Fibroblast of upper back skin (primary cell): ENCODE results near the gene WNT9A.

Source experiments
- DNase-seq: peaks from one replicate; pipeline ENCODE4 v3.0.0-alpha.2; 2013

WNT9A gene

DNA sequence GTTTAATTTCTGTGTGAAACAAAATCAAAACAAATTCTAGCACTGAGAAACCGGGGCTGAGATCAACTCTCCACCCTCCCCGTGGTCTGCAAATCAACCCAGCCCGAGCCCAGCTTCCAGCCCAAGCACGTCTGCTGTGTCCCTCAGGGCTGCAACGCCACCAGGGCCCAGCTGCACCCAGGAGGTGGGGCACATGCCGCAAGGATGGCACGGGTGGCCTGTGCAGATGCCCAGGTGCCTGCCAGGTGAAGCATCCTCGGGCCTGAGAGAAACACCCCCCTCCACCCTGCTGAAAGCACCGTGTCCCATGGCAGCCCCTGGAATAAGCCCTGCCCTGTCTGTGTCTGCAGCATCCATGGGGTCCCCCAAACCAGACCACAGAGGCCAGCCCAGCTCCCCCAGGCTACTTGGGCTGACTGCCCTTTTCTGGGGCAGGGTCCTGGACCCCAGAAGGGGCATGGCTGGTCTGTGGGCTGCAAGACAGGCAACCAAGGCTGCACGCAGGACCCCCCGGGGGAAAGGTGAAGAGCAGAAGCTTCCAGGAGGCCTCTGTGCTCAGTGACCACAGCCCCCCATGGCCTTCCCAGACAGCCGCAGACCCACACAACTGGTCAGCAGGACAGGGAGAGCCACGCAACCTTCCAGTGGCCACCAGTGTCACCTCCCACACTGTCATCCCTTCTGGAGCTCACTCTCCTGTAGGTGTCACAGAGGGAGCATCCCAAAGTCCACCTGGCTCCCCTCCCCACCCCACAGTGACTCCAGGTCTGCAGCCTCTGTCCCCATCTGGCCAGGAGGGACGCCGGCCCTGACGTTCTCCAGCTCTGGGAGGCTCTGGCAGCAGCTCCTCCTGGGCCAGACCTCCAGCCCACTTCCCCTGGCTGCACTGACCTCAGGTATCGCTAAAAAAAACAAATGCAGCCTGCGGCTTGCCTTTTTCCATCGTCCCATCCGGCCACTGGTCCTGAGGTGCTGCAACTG is 7.7 kb downstream of the WNT9A start:
- no peak for DNase-seq

DNA sequence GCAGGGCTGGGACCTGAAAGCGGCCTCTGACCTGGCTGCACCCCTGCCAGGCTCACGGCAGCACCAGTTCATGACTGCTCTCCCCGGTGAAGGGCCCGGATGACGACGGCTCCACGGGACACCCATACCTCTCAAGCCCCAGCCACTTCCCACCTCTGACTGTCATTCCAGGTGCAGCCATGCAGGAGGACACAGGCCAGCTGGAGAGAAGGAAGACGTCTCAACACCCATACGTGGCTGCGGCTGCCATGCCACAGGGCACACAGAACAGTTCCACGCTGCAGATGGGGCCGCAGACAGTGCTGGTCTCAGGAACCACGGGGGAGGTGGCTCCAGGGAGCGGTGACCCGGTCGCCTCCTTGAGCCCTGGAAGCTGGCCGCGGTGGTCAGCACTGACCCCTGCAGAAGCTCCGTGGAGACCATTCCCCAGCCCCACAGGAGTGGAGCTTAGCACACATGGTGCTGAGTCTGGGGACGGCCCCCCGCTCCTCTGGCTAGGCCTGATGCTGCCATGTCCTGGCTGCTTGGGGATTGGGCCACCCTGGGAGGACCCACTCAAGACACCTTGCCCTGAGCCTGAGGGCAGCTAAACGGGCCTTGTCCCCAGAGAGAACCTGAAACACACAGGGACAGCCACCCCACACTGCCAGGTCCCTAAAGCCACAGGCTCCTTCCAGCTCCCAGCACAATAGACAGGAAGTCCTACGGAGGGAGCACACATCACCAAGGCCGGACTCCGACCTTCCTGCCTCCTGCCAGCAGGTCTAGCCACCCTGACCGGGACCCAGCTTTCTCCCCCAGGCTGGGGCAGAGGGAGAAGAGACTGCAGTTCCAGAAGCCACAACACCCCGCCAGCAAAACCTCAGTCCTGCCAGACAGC is 8.6 kb downstream of the WNT9A start:
- no peak for DNase-seq

DNA sequence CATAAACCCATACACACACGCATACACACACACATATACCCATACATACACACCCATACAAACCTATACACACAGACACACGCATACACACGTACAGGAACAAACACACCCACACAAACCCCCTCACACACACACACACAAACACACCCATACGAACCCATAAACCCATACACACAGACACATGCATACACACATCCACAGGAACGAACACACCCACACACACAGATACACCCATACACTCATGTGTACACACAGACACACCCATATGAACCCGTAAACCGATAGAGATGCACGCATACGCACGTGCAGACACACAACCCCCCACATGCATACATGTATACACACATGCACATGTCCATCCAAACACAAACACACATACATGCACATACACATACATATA is 9.5 kb downstream of the WNT9A start:
- DNase-seq: no peak

DNA sequence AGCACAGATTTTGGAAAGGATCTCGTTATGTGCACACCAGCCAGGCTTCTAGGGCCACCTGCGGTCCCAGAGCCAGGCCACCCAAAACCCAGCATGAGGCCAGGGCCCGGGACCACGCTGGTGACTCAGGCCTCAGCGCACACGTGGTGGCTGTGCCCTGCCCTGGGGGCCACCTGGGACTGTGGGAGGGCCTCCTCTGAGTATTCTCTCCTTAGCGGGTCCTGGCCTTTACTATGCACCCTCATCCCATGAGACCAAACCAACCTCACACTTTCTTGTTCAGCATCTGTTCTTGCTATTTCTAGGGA is 9.9 kb downstream of the WNT9A start:
- DNase-seq: no peak

DNA sequence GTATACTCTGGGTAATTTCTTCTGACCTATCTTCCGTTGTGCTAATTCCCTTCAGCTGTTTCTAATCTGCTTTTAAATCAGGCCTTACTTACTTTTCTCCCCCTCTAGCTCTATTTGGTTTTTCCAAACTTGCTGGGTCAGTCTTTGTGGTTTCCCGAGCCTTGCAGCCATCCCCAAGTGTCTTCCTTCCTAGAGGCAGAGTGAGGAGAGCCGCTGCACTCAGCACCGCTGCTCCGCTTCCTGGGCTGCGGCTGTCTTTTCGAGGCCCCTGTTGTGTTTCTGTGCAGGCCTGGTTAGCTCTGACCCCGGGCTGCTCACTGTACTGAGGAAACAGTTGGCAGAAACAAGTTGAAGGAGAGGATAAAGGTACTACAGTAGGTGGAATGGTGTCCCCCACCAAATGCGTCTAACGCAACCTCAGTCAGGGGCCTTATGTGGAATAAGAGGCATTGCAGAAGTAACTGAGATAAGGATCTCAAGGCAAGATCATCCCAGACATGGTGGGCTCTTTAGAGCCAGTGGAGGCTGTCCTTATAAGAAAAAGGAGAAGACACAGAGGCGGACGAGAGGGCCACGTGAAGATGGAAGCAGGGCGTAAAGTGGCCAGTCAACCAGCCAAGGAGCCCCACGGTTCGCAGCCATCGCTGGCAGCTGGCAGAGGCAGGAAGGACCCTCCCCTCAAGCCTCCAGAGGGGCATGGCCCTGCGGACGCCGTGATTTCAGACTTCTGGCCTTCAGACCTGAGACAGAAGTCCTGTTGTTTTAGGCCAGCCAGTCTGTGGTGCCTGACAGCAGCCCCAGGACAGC is 10.5 kb downstream of the WNT9A start:
- no peak for DNase-seq

DNA sequence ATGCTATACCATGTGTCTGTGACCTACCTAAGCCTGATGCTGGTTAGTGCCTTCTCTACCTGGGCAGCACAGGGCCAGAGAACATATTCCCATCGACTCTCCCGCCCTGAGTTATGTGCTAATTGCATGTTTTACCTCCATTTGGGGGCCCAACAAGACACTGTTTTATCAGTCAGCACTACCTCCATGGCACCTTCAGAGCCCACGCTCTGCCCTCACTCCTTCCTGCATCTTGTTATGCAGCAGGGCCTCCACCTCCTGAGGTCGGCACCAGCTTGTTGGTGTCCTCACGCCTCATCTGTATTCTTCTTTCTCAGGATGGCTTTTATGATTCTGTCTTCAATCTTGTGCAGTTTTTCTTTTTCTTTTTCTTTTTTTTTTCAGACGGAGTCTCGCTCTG is 11.9 kb downstream of the WNT9A start:
- no peak for DNase-seq

DNA sequence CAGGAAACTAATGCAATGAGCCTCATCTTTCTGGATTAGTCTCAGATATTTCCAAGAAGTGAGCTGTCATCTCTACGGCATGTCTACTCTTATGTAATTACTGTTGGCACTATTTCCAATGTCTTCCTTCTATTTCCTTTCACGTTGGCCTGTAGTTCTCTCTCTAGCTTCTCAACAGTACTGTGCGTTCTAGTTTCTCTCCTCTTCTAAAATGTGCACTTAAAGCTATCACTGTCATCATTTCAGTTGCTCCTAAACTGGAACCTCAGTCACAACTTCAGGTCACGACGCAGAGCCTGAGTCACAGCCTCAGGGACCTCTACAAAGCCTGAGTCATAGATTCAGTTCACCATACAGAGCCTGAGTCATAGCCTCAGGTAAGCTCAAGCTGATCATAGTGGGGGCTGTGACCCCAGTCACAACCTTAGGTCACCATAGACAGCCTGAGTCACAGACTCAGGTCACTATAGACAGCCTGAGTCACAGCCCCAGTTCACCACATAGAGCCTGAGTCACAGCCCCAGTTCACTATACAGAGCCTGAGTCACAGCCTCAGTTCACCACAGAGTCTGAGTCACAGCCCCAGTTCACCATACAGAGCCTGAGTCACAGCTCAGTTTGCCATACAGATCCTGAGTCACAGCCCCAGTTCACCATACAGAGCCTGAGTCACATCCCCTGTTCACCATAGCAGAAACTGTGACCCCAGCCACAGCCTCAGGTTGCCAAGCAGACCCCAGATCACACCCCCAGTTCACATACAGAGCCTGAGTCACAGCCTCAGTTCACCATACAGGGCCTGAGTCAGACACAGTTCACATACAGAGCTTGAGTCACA is 13.0 kb downstream of the WNT9A start:
- peak; percentile 78 for DNase-seq

DNA sequence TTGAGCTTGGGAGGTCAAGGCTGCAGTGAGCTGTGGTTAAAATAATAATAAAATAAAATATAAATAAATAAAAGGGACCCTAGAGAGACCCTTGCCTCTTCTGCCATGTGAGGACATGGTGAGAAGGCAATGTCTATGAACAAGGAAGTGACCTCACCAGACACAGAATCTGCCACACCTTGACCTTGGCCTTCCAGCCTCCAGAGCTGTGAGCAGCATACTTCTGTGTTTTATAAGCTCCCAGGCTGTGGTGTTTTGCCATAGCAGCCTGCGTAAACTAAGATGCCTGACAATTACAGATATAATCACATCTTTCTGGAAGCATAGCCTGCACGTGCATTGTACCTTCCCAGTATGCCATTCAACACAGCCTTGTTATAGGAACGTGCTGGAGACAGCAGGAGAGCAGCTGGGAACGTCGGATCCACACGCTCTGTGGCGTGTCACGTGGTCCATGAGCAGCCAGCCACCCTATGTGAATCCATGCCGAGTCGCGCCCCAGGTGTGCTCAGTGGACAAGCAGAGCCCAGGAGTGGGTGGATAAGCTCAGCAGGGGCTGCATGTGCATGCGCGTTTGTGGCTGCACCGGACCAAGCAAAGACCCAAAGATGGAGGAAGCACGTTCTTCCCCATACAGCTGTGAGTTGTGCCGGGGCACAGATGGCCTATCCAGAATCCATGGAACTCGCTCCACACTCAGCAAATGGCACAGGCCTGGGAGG is 17.8 kb downstream of the WNT9A start:
- no peak for DNase-seq

DNA sequence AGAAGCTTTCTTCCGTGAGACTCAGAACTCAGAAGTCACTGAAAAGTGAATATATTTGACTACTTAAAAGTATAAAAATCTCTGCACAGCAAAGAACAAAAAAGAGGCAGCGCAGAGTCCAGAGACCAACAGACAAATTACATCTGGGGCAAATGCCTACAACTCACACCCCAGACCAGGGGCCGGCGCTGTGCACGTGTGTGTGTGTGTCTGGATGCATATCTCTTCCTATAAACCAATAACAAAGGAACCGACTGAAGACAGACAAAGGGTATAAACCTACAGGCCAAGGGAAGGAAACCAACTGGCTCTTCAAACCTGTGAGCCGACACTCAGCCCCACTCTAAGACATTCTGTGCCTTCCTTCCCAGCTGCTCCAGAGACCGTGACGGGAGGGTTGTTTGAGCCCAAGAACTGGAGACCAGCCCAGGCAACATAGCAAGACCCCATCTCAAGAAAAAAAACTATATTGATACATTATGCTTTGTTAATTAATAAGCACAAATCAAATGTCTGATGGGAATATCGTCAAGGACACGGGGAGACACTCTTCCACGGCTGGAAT is 18.8 kb downstream of the WNT9A start:
- DNase-seq: no peak

DNA sequence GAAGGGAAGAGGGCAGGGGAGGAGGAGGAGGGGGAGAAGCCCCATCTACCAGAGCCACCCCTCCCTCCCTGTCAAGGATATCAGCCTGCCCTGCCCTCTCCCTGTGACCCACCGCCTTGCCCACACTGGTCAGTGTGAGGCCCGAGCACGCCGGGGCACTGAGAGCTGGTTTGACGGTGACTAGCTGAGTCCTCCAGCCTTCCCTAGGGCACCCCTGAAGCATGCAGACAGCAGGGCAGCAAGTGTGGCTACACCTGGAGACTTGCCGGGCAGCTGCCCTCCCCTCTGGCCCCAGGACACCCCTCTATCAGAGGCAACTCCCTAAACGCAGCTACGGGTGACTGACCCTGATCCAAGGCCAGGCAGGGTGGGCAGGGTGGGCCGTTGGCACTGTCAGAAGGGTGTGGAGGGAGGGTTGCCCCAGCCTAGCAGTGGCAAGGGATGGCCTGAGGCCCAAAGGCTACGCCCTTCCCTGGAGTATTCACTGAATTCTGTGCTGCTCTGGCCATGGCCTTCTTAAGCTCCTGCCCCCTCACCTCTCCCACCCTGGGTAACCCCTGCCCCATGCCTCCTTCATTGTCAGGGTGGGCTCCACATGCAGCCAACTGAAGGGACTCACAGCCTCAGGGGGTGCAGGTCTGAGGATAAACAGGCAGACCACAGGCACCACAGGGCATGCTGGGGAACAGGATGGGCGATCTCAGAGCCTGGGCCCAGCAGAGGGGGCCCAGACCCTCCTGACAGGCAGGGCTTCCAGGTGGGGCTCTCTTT is 19.6 kb downstream of the WNT9A start:
- DNase-seq: no peak

DNA sequence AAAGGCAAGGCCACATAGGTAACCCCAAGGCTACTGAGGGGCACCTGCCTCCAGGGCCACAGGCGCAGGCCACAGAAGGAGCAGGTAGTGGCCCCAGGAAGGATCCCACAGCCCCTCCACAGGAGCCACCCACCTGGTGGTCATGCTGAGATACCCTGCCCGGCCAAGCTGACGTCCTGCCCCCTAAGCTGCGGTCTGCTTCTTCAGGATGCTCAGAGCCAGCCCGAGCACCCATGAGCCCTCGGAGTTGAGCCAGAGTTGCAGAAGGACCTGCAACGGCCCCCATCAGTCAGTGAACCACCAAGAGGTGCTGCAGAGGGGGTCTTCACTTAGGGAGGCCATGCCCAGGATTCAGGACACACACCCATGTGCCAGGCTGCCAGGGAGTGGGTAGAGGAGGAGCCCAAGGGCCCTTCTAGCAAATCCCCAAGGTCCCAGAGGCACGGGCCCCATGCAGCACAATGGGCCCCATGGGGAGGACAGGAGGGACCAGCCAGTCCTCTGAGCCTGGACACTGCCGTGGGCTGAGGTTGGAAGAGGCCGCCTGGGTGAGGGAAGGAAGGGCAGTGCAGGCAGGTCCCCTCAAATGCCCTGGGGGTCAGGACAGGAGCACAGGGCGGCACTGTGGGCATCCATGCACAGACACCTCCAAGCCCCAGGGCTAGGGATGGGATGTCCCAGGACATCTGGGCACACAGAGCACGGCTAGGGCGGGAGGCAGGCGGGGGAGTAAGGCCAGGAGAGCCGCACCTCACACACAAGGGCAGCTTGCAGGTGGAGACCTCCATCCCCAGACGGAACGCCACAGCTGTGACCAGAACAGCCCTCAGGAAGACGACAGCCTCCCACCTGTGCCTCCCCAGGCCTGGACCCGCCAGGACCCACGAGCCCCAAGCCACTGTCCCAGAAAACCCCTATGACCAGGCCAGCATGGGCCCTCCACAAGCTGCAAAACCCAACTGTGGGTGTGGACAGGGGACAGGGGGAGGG is 20.5 kb downstream of the WNT9A start:
- no peak for DNase-seq

DNA sequence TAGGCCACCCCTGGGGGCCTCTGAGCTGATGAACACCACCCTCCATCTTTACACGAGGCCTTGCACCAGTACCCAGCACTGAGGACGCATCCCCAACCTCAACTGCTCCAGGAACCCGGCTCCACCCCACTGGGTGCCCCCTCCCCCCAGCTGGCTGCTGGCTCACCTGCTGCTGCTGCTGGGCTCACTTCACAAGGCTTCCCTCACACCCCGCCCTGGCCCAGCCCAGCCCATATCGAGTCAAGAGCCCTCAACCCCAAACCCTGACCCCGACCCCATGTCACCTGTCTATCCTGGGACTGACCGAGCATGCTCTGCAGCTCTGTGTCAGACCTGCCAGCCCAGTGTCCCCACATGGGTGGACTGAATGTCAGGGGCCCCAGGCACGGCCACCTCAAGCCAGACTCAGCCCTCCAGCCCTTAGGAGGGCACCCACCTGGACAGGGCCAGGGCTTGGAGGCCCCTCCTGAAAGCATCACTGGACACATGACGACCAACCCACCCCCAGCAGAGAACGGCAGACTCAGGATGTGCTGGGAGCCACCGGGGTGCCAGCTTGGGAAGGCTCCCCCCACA is 21.4 kb downstream of the WNT9A start:
- DNase-seq: no peak

DNA sequence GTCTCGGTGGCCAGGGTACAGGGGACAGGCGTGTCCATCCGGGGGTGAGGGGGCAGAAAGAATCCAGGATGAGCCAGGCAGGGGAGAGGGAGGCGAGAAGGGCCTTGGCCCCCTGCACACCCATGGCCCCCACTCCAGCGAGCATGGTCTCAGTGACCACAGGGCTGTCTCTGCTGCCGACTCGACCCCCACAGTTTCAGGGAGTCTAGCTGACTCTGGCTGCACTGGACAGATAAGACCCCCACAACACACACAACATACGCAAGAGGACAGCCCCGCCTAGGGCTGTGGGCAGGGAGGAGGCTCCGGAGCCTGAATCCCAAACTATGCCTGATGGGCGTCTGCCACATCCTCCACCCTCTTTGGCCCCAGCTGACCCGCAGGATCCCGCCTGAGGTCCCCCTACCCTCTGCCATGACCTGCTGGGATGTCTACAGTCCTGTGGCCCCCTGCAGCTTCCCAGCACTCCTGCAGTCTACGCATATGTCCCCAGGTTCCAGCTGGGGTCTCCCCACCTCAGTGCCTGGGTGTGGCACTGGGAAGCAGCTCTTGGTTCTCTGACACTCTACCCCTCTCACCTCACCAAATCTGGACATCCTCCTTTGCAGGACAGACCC is 22.0 kb downstream of the WNT9A start:
- no peak for DNase-seq

DNA sequence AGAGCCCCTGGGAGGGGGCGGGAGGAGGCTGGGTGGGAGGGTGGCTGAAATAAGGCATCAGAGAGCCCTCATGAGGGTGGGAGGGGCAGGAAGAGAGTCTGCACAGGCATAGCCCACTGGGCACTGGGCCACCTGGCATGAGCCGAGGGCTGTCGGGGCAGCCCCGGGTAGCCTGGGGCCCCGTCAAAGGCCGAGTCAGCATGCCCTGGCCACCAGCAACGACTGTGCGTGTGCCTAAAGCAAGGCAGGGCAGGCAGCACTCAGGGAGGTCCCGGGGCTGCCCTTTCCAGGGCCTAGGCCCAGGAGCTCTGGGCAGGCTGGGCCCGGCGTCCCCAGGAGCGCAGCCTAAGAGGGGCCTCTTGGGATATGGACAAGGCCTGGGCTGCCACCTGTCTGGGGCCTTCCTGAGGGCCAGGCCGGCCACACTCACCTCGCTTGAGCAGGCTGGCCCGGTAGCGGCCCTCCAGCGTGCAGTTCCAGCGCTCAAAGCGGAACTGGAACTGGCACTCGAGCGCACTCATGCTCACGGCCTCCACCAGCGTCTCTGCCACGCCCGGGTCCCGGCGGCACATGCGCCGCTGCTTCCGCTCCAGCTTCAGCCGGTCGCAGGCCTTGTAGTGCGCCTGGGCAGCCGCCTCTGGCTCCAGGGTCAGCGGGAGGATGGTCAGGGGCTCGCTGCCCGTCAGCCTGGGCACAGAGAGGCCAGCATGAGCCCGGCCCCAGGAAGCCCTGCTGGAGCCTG is 22.7 kb downstream of the WNT9A start:
- no peak for DNase-seq

DNA sequence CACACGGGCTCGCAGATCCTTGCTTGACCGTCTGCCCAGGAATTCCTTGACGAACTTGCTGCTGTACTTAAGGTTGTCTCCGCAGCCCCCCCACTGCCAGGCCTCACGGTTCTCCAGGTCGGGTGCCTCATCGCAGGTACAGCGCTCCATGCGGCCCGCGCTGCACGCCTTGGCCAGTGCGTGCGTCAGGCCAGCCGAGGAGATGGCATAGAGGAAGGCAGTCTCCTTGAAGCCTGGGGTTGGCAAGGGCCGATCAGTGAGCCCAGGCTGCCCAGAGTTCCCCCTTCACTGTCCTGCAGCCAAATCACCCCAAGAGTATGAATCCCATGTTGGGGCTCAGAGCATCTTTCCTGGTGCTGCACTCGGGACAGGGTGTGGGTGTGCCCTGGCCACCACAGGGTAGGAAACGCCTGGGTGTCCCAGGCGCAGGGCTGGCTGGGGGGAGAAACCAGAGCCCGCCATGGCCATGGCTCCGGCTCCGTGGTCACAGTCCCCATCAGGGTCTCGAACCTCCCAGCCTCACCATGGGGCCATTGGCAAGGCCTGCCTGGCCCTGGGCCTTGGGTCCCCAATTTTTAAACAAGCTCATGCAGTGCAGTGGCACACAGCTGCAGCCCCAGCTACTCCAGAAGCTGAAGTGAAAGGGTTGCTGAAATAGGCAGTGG is 23.4 kb downstream of the WNT9A start:
- DNase-seq: no peak

DNA sequence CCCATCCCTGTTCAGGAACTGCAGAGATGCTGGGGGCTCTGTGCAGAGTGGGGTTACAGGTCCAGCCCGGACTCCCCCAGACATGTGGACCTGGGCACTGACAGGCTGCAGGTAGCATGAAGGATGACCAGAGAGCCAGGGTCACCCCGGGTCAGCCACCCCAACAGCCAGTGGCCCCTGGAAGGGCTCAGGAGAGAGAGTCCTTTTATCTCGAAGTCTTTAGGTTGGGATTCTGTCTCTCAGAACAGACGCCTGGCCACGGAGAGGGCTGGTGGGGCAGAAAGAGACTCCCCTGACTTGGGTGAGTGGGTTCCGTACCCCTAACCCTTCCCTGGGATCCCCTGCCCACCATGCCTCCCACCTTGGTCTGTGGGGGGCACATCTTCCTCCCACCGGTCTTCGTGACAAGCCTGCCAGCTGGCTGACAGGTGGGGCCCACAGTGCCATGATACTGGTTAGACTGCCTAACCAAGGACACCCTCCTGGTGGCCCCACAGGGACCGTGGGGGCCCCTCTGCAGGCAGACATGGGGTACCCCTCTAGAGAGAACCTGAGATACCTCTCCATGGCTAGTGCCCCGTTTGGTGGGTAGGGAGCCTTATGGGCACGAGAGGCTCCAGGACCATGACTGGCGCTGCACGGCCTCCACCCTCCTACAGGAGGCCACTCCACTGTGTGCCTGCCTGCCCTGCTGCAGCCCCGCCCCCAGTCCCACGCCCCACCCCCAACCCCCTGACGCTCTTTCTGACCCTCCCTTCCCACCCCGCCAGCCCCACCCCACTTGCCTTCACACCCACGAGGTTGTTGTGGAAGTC is 24.2 kb downstream of the WNT9A start:
- DNase-seq: no peak
